K562 (cell line): Measurements from ENCODE around the gene OAT.

Source experiments
- ETV6 ChIP-seq, 3 experiments: fragments of 150-350 bp in 1 of 3; sonication (generic) in 1 of 3; formaldehyde crosslinking in 1 of 3; IDR thresholded peaks; 2 replicates each; pipeline versions ENCODE4 v1.6.1 to v1.8.0; 2014 to 2022; ENCODE audit warnings: borderline replicate concordance in 2 of 3, low read depth in 2 of 3, antibody characterized with exemption in 1 of 3, low read length in 1 of 3, mild to moderate bottlenecking in 1 of 3, missing genetic modification reagents in 1 of 3
- GABPA ChIP-seq: fragments of 200-800 bp; sonication (Bioruptor generic); conservative IDR thresholded peaks from 2 replicates; pipeline ENCODE4 v1.6.1; 2016; ENCODE audit warnings: low read depth, missing genetic modification characterization, missing compliant biosample characterization
- POLR2A ChIP-seq: fragments of 450-650 bp; conservative IDR thresholded peaks from 2 replicates; pipeline ENCODE4 v1.6.1; 2016
- PURB ChIP-seq: sonication (generic); formaldehyde crosslinking; IDR thresholded peaks from 2 replicates; pipeline ENCODE4 v1.9.0; 2021; ENCODE audit warnings: low read depth, mild to moderate bottlenecking, missing genetic modification reagents
- SIN3A ChIP-seq, 2 experiments: fragments of 150-350 bp in 1 of 2; IDR thresholded peaks; 2 replicates each; pipeline ENCODE4 v1.6.1; 2011 to 2016; ENCODE audit warnings: borderline replicate concordance in 2 of 2, low read depth in 2 of 2, low read length in 2 of 2, mild to moderate bottlenecking in 2 of 2, moderate library complexity in 2 of 2; ENCODE audit not compliant: control insufficient read depth in 1 of 2
- ZNF165 ChIP-seq: fragments of 250-450 bp; sonication (Bioruptor Pico); IDR thresholded peaks from 2 replicates; pipeline ENCODE4 v1.4.0; 2020; ENCODE audit warnings: borderline replicate concordance
- TF ChIP-seq, protein P1 (sequence below), 3 experiments: IDR thresholded peaks in 2 of 3; conservative IDR thresholded peaks in 1 of 3; 2 replicates each; pipeline ENCODE4 v1.5.1; 2011 to 2012; ENCODE audit warnings: low read length in 3 of 3, mild to moderate bottlenecking in 3 of 3, control low read depth in 2 of 3, improper control_type of control experiment in 1 of 3, inconsistent platforms in 1 of 3, low read depth in 1 of 3, mixed read lengths in 1 of 3, moderate library complexity in 1 of 3; ENCODE audit not compliant: insufficient read depth in 2 of 3

DNA sequence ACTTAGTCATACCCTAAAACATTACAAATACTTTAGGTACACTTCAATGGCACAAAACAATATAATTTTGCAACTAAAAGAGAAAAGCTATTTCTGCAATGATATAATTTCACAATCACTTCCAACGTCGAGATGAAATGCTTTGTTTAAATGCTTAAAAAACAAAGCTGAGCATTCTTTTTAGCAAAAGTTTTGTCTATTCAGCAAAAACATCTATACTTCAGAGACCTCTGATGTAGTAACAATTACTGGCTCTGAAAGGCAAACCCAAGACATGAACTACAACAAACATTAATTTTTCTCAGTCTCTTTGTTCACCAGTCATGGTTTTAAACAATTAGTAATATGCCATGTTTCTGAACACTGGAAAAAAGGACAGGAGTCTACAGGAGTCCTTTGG, 16.4 kb downstream of the OAT start:
- TF ChIP-seq POLR2A = no peak
- no peak for TF ChIP-seq PURB (CRISPR knock-in tag)
- no peak for TF ChIP-seq SIN3A (IDR thresholded peaks at IDR 0.05; ENCODE audit: borderline replicate concordance in 2 of 2, control insufficient read depth in 1 of 2, low read depth in 2 of 2, low read length in 2 of 2)
- TF ChIP-seq ETV6 (IDR thresholded peaks at IDR 0.05; ENCODE audit: borderline replicate concordance in 1 of 2, low read depth in 2 of 2, low read length in 1 of 2) = no peak
- no peak for TF ChIP-seq ETV6 (CRISPR knock-in tag; IDR thresholded peaks at IDR 0.05; ENCODE audit: borderline replicate concordance)
- TF ChIP-seq, protein P1, sequence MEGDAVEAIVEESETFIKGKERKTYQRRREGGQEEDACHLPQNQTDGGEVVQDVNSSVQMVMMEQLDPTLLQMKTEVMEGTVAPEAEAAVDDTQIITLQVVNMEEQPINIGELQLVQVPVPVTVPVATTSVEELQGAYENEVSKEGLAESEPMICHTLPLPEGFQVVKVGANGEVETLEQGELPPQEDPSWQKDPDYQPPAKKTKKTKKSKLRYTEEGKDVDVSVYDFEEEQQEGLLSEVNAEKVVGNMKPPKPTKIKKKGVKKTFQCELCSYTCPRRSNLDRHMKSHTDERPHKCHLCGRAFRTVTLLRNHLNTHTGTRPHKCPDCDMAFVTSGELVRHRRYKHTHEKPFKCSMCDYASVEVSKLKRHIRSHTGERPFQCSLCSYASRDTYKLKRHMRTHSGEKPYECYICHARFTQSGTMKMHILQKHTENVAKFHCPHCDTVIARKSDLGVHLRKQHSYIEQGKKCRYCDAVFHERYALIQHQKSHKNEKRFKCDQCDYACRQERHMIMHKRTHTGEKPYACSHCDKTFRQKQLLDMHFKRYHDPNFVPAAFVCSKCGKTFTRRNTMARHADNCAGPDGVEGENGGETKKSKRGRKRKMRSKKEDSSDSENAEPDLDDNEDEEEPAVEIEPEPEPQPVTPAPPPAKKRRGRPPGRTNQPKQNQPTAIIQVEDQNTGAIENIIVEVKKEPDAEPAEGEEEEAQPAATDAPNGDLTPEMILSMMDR (IDR thresholded peaks at IDR 0.05 in 2 of 3, conservative IDR thresholded peaks at IDR 0.05 in 1 of 3; ENCODE audit: insufficient read depth in 2 of 3, low read depth in 1 of 3, low read length in 3 of 3) = no peak
- TF ChIP-seq ZNF165 = no peak
- no peak for TF ChIP-seq GABPA
